ENCODE measurements around the gene STAC.

GRCh38 chr3:36482880-36483279 lies 102.6 kb downstream of the STAC start:
- TF ChIP-seq, protein P1, sequence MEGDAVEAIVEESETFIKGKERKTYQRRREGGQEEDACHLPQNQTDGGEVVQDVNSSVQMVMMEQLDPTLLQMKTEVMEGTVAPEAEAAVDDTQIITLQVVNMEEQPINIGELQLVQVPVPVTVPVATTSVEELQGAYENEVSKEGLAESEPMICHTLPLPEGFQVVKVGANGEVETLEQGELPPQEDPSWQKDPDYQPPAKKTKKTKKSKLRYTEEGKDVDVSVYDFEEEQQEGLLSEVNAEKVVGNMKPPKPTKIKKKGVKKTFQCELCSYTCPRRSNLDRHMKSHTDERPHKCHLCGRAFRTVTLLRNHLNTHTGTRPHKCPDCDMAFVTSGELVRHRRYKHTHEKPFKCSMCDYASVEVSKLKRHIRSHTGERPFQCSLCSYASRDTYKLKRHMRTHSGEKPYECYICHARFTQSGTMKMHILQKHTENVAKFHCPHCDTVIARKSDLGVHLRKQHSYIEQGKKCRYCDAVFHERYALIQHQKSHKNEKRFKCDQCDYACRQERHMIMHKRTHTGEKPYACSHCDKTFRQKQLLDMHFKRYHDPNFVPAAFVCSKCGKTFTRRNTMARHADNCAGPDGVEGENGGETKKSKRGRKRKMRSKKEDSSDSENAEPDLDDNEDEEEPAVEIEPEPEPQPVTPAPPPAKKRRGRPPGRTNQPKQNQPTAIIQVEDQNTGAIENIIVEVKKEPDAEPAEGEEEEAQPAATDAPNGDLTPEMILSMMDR (IDR thresholded peaks at IDR 0.05 in 4 of 5, conservative IDR thresholded peaks at IDR 0.05 in 1 of 5) = no peak
- TF ChIP-seq POLR2A (IDR thresholded peaks at IDR 0.05) = no peak

All from gastrocnemius medialis (tissue), 4 donors.